GM21825 (cell line): ENCODE measurements around the gene PTK6.

ENCODE experiments used
- ATAC-seq: cut with Tn5 transposase; IDR thresholded peaks from one replicate; pipeline ENCODE4 v1.9.1; 2021; ENCODE audit warnings: mild to moderate bottlenecking, moderate library complexity; ENCODE audit not compliant: unreplicated experiment

The PTK6 gene

DNA sequence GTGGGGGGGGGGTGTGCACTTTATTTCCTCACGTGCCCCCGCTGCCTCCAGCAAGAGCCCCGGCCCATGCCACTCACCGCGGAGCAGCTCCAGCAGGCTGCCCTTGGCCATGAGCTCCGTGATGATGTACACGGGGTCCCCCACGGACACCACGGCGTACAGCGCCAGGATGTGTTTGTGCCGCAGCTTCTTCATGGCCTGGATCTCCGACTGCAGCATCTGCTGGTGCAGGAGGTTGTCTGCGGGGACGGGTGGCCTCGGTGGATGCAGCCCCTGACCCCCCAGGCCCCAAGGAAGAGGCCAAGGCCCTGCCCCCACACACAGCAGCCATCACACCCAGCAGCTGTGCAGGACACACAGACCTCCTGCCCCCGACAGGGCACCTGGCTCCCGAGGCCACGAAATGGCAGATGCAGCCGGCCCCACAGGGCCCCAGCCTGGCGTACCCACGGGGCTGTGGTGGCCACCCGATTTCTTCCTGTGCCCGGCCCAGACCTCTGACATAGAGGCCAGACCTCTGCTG, 4.7 kb downstream of the PTK6 start:
- ATAC-seq = no peak

DNA sequence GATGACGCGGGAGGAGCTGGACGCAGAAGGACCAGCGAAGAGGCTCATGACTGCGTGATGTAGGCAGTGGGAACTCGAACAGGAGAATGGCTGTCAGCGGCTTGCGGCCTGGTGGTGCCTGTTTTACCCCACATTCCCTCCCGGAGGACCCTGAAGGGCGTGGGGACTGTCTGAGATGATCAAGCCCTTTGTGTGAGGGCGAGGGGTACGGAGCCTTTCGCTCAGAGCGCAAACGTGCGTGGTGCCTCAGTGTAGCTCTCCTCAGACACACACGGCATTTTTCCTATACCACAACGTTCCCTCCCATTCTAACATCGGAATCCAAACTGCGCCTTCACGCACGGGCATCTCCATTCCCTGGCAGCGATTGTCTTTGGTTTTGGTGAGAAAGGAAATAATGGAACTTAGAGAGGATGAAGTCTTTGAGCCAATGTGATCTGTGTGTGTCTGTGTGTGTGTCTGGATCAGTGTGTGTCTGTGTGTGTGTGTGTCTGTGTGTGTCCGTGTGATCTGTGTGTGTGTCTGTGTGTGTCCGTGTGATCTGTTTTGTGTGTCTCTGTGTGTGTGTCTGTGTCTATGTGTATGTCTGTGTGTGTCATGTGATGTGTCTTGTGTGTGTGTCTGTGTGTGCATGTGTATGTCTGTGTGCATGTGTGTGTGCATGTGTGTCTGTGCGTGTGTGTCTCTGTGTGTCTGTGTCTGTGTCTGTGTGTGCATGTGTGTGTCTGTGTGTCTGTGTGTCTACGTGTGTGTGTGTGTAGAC, 5.3 kb downstream of the PTK6 start:
- ATAC-seq = no peak

DNA sequence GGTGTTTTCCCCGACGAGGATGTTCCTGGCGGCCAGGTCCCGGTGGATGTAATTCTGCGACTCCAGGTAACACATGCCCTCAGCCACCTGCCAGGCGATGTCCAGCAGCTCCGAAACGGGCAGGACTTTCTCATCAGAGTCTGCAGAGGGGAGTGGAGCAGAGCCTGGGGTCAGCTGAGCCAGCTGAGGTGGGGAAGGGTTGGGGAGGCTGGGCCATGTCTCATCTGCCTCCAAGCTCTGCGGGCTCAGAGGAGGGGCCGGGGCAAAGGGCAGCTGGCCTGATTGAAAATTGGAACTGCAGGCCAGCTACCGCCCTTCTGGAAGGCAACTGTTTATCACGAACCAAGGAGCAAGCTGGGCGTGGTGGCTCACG, 6.4 kb downstream of the PTK6 start:
- no peak for ATAC-seq

DNA sequence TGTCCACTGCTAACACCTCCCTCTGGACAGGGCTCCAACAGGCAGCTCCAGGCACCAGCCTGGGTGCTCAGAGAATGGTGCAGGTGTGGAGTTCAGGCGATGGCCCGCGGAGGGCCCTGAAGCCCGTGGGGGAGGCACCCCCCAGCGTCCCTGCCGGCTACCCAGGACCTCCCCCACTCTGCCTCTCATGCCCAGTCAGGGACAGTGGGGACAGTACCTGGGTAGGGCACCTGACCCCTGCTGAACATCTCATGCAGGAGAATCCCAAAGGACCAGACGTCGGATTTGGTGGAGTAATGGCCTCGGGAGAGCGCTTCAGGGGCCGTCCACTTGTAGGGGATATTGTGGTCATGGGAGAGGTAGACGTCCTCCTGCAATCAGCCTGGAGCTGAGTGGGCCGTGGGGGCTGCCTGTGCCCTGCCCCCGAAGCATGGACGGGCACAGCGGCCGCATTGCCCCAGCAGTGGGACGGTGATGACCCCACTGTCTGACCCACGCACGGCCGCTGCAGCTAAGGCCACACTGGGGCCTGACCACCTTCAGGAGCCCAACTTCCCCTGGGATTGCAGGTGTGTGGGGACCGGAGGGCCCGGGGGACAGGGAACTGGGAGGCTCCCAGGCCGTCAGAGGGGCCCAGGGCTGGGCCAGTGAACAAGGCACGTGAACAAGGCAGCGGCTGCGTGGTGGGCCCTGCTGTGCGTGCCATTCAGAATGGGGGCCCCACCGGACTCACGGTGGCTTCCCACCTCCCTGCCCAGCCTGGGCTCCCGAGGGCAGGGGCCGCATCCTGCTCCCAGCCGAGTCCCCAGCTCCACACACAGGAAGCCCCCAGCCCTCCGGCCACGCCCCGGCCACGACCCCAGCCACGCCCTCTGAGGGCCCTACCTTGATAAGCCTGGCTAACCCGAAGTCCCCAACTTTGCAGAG, 7.1 kb downstream of the PTK6 start:
- no peak for ATAC-seq

DNA sequence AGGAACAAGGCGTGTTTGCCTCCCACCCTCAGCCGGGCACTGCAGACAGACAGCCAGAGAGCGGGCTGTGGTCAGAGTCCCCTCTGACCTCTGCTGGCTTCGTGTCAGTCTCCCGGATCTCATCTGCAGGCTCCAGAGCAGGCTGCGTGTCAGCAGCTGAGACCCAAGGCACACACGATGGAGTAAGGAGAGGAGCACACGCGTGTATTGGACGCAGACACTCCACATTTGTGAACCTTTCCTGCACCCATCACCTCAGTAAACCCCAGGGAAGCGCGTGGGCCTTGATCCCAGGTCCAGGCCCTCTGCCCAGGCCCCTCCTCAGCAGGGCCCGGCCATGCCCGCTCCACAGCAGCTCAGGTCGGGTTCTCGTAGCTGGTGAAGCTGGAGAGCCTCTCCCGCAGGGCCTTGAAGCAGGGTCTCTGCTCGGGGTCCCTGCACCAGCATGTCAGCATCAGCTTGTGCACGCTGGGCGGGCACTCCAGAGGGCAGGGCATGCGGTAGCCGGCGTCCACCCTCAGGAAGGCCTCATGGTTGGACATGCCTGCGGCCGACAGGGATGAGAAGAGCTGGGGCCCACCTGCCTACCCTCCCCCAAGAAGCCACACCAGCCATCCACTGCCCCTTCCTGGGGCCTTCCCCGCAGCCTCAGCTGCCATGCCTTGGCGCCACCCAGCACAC, 7.9 kb downstream of the PTK6 start:
- no peak for ATAC-seq

DNA sequence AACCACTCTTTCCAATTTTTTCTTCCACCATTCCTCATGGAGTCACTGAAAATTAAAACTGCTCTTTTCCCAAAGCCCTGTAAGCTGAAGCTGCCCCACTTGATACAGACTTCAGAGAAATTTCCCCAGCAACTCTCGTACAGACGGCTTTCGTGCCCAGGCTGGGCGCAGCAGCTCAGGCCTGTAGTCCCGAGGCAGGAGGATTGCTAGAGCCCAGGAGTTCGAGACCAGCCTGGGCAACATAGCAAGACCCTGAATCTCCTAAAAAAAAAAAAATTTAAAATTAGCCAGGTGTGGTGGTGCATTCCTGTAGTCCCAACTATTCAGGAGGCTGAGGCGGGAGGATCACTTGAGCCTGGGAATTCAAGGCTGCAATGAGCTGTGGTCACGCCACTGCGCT, 10.0 kb downstream of the PTK6 start:
- no peak for ATAC-seq

DNA sequence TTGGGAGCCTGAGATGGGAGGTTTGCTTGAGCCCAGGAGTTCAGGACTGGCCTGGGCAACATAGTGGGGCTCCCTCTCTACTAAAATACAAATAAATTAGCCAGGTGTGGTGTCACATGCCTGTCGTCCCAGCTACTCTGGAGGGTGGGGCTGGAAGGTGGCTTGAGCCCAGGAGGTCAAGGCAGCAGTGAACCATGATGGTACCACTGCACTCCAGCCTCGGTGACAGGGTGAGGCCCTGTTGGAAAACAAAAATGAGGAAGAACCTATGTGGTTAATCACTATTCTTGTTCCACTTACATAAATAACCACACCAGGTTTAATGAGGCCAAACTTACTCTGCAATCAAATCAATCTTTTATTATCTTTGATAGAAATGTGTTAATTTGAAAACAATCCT, 11.2 kb downstream of the PTK6 start:
- ATAC-seq = no peak

DNA sequence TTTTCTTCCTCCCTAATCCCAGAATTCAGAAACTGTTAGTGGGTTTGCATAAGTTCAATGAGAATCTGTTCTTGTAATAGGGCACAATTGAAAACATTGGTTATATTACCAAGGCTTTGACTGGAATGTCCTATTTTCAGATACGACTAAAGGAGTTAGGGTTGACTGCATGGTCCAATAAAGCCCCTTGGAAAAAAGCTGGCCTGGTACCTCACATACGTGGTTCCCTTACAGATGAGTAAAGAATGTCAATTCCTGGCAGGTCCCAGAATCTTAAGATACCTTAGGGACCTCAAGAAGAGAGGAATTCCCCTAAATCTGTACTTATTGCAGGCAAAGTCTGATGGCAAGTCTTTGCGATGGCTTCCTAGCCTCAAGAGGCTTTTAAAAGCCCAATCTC, 12.0 kb downstream of the PTK6 start:
- ATAC-seq = no peak

DNA sequence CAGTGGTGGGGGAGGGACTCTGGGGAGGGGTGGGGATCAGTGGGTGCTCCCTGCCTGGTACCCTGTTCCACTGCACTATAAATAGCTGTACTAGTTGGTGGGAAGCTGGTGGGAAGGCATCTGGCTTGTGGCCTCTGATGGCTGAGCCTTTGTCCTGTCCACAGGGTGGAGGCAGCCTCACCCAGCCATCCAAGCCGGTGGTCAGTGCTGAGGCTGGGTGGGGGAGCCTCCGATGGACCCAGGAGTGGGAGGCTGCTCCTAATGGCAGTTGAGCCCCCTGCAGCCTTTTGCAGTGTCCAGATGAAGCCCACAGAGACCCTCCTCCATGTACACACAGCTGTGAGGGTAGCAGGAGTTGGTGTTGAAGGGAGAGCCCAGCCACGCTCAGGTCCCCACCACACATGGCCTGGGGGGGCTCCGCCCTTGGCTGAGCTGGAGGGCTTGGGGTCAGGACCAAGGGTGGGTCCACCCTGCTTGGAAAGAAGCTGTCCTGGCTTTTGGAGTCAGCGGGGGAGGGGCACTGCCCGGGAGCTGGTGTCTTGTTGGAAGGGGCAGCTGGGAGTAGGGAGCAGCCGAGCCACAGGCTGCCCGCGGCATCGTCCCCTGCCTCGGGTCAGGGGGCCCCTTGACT, 14.1 kb downstream of the PTK6 start:
- ATAC-seq = no peak

DNA sequence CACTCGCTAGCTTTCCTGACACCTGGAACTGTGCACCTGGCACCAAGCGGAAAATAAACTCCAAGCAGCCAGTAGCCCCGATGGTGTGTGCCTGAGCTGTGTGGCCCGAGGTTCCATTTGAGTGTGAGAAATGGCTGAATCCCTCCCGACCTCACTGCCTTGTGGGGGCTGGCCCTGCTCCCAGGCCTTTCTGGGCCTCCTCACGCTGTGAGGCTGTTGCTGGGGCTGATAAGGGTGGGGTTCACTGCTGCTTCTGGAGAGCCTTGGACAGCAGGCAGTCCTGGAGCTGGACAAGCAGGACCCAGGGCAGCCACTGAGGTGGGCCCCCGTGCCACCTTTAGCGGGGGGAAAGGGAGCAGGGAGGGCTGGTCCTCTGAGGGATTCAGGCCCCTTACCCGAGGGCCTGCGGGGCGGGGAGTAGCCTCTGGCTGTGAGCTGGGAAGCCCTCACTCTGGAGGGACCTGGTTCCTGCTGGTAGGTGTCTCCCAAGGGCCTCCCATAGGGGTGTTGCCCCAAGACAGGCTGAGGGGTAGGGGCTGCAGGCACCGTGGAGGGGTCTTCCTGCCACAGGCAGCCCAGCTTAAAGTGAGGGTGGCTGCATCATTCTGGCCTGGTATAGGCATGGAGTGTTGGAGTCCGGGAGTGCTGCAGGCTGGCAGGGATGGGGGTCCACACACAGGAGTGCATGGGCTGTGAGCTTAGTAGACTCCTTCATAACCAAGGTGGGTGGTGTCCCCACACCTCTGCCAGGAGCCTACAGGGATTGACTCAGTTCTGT, 14.9 kb downstream of the PTK6 start:
- no peak for ATAC-seq

DNA sequence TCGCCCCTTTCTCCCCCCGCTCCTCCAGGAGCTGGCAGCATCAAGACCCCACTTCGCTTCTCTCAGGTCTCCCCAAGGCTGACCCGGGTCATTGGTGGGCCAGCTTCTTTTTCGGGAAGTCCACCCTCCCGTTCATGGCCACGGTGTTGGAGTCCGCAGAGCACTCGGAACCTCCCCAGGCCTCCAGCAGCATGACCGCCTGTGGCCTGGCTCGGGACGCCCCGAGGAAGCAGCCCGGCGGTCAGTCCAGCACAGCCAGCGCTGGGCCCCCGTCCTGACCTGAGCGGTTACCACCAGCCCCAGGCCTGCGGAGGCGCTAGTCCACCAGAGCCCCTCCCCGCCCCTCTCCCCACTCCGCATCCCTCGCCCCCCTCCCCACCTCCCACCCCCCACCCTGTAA, 15.6 kb downstream of the PTK6 start:
- no peak for ATAC-seq

DNA sequence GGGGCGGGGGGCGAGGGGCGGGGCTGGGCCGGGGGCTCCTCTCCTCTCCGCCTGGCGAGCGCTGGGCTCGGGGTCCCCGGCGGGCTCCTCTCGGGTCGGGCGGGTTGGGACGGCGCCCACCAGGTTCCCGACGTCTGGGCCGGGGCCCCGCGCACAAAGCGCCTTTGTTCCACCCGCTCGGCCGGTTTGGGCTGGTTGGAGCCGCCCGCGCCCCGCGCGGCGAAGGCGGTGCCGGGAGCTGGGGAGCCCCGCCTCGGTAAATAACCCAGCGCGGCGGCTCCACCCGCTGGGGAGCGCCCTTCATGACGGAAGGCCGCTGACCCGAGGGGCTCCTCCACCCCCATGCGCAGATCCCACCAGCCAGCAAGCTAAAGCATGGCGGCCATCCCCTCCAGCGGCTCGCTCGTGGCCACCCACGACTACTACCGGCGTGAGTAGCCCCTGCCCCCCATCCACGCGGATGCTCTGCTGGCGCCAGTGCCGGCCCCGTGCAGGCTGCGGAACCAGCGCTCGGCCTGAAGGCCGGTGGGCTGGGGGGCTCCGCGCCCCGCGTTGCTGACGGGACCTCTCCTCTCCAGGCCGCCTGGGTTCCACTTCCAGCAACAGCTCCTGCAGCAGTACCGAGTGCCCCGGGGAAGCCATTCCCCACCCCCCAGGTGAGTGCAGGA, 16.1 kb downstream of the PTK6 start:
- peak; percentile 26 for ATAC-seq

DNA sequence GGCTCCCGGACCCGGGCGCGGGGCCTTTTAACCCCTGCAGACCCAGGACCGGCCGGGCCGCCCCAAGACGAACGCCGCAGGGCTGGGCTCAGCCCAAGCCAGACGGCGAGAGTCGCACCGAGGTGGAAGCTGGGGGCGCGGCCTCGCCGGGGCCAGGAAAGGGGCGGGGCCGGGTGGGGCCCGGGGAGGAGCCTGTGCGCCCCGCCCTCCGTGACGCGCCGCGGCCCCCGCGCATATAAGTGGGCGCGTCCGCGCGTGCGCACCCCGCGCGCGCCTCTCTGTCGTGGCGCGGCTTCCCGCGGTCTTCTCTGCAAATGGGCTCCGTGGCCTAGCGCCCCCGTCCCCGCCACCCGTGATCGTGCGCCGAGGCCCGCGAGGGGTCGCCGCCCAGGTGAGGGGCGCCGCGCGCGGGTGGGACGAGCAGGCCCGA, 16.7 kb downstream of the PTK6 start, which contains the start of gene PPDPF:
PPDPF (plus strand) TSS at position 262 of the 430 bp plus-strand sequence. CDS start 544 bp downstream, outside the sequence.
- ATAC-seq = peak; percentile 51

DNA sequence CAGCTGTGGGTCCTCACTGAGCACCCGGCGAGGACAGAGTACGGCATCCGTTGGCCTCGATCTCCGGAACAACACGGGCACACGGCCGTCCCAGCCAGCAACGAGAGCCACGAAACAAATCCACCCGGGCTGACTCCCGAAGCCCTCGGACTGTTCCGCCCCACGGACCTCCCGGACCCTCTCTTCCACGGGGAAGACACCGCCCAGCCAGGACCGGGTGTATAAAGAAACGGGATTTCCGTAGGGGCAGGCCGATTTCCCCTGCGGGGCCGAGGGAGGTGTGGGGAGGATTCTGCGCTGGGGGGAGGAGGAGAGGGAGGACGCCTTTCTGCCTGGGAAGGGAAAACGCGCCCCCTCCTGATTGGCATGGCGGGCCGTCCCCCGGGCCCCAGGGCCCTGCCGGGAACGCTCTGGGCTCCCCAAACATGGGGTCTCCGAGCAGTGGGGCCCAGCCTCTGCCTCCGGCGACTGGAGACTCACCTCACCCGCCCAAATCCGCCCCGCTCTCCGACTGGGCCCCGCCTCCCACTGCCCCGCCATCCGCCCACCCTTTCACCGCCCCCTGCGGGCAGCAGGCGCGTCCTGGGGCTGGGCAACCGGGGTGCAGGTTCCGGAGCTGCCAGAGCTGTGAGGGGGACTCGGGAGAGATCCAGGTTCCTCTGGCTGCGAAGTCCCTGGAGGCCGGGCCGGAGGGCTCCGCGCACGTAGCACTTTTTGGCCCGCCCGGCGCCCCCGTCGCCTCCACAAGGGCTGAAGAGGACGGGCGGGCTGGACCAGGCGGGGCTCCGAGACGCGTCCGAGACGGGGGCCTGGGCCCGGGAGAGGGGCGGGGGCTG, 17.3 kb downstream of the PTK6 start:
- peak; percentile 42 for ATAC-seq

DNA sequence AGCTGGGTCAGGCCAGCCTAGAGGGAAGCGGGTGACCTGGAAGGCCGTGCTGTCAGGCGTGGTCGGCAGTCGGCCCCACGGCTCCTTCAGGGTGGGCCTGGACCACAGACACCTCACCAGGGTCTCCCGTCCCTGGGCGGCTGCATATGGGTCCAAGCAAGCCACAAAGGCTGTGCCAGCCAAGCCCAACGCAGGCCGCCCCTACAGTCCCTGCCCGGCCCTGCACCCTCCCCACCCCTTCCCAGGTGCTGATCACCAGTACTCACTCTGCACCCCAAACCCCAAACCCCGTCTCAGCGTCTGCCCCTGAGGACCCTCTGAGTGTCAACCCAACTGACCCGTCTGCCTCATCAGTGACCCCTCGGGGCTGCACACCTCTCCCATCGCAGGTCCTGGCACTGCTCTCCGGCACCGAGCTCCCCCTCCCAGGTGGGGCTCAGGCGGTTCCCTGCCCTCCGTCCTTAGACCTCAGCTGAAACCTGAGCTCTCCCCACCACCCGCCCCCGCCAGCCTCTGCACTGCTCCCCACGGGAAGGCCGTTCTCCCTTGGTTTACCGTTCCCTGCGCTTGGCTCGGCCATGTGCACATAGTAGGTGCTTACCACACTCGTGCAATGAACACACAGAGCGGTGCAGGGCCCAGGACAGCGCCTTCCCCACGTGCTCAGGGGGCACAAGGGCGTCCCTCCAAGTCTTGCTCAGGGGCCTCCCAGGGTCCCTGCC, 18.1 kb downstream of the PTK6 start:
- ATAC-seq = no peak

DNA sequence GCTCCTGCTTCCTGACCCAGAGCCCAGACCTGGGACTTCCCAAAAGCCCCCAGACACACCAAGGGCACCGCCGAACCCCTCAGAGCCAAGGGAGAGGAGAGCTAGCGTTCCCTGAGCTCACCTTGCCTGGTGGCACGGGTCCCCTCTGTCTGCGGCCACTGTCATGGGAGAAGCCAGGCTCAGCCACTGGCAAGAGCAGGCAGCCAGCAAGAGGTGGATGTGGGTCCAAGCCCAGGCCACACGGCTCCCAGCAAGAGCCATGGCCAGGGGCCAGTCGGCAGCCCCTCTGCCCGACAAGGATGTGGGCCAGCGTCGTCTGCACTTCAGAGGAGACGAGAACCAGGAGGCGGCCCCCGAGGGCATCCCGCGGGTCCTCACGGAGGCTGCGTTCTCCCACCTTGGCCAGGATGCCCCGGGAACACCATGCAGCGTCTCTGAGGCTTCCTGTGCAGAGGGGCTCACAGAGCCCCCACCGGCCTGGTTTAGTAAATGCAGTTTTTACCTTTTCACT, 18.8 kb downstream of the PTK6 start:
- ATAC-seq = no peak
